ENCODE results near the gene DCST1. TPM values are rescaled to one million over a fixed set of nuclear protein-coding genes. Genes with fewer than 3 reads are reported as not detected.

Gene DCST1
- total RNA-seq, 1 experiment from 2014 or later, result 0.15 TPM

- TF ChIP-seq CBFB (CRISPR knock-in tag; IDR thresholded peaks at IDR 0.05; ENCODE audit: low read depth) (0 out of 2 replicates have a peak, but pooled peaks have one; percentile 45), SMAD3 (CRISPR knock-in tag; IDR thresholded peaks at IDR 0.05; ENCODE audit: borderline replicate concordance) (peak; percentile 44; the same call in 1 of the 2 replicates), IRF1 (CRISPR knock-in tag; IDR thresholded peaks at IDR 0.05) (0 out of 2 replicates have a peak, but pooled peaks have one; percentile 23), ZNF263 (CRISPR knock-in tag; IDR thresholded peaks at IDR 0.05; ENCODE audit: low read depth) (0 out of 2 replicates have a peak, but pooled peaks have one; percentile 8), CREB1 (CRISPR knock-in tag; IDR thresholded peaks at IDR 0.05) (peak; percentile 54; the same call in 1 of the 2 replicates), TP53 (CRISPR knock-in tag; IDR thresholded peaks at IDR 0.05) (peak; percentile 77; the same call in 1 of the 2 replicates), ZNF425 (CRISPR knock-in tag; conservative IDR thresholded peaks at IDR 0.05) (no peak), FOXP1 (CRISPR knock-in tag; IDR thresholded peaks at IDR 0.05; ENCODE audit: borderline replicate concordance) (peak; percentile 94), NR1H2 (CRISPR knock-in tag; IDR thresholded peaks at IDR 0.05) (no peak), NFYB (CRISPR knock-in tag; conservative IDR thresholded peaks at IDR 0.05; ENCODE audit: low read depth) (0 out of 2 replicates have a peak, but pooled peaks have one; percentile 14), GABPB1 (CRISPR knock-in tag; IDR thresholded peaks at IDR 0.05) (peak; percentile 80), ZNF281 (CRISPR knock-in tag; IDR thresholded peaks at IDR 0.05) (0 out of 2 replicates have a peak, but pooled peaks have one; percentile 82), NFE2L1 (CRISPR knock-in tag; IDR thresholded peaks at IDR 0.05) (peak; percentile 89), ZBTB43 (CRISPR knock-in tag; IDR thresholded peaks at IDR 0.05) (peak; percentile 71; the same call in 1 of the 2 replicates), HMGXB4 (CRISPR knock-in tag; IDR thresholded peaks at IDR 0.05) (peak; percentile 100), GTF2I (CRISPR knock-in tag; conservative IDR thresholded peaks at IDR 0.05) (no peak), CTCF (IDR thresholded peaks at IDR 0.05) (peak; percentile 84), TEAD1 (CRISPR knock-in tag; IDR thresholded peaks at IDR 0.05) (peak; percentile 88), PRRX2 (CRISPR knock-in tag; IDR thresholded peaks at IDR 0.05) (no peak), SOX15 (CRISPR knock-in tag; IDR thresholded peaks at IDR 0.05) (no peak), ZBTB21 (CRISPR knock-in tag; IDR thresholded peaks at IDR 0.05; ENCODE audit: borderline replicate concordance) (peak; percentile 87), SP1 (CRISPR knock-in tag; conservative IDR thresholded peaks at IDR 0.05) (peak; percentile 94), USF2 (CRISPR knock-in tag; IDR thresholded peaks at IDR 0.05) (peak; percentile 26; the same call in 1 of the 2 replicates), SMAD4 (CRISPR knock-in tag; IDR thresholded peaks at IDR 0.05) (no peak), ESRRA (CRISPR knock-in tag; IDR thresholded peaks at IDR 0.05; ENCODE audit: borderline replicate concordance) (no peak)
Measured at GRCh38 chr1:155017041-155017945, 16.3 kb upstream of the DCST1 start (continued).
